ENCODE measurements around the gene AUTS2.

AUTS2 gene

DNA sequence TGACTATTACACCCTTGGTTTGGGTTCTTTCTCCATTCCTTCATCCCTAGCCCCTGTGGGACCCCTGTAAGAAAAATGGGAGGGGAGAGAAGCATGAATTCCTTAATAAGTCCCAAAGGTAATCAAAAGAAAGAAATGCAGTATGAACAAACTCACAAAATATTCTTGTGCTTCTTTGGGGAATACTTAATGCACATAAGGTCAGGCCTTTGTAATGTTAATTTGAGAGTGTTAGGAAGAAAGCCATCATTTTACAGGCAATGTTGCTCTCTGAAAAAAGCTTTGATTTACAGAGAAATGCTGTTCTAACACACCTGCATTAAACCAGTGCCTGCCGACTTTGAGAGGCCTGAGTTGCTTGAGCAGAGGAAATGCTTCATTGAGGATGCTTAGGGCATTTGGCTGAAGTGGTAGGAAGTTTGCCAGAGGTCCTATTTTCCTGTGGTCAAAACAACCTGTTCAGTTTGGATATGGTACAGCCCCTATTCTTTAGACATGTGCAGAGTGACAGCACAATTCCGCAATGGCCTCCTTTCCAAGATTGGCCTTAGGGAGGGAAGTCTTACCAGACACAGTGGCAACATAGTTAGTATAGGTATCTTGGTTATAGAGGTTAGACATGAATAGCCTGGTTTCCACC lies 643.4 kb downstream of the AUTS2 start:
- whole genome bisulfite sequencing: 87% methylated on average over 2 of the region's 2 CpGs
- no peak overlapping the region for H3K4me3 ChIP-seq (ENCODE audit: low read length)
- no peak overlapping the region for H3K27ac ChIP-seq (ENCODE audit: low read depth, low read length)
- no peak overlapping the region for H3K9ac ChIP-seq (ENCODE audit: low read depth, low read length)
- no peaks in the 10 kb centered on the region for H3K36me3 ChIP-seq (ENCODE audit: insufficient read depth, low read length)
- no peaks in the 10 kb centered on the region for H3K9me3 ChIP-seq (ENCODE audit: insufficient read depth, low read depth, low read length)
- peaks cover 14% of the 10 kb centered on the region; the same call in 1 of the 2 replicates for H3K4me1 ChIP-seq (ENCODE audit: insufficient read depth, low read length)
- H3K27me3 ChIP-seq (ENCODE audit: insufficient read depth, low read length): no peaks in the 10 kb centered on the region

DNA sequence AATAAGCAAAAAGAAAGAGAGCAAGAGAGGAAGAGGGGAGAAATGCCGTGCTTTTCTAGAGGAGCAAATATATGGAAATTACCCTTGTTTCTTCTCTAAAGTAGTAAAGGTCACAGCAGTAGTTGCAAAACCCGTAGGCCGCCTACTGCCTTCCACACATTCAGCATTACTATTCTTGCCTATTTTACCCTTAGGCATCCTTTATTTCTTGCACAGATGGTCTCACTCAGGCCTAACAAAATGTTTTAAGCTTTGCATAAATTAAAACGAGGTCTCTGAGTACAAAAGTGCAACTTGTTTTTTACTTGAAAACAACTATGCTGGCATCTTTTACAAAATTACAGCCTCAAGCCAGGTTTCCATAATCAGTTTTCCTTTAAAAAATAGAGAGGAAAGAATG lies 644.6 kb downstream of the AUTS2 start:
- Histone ChIP-seq H3K4me1 (ENCODE audit: insufficient read depth, low read length) (peaks cover 13% of the 10 kb centered on the region; the same call in 1 of the 2 replicates), H3K27me3 (ENCODE audit: insufficient read depth, low read length) (no peaks in the 10 kb centered on the region), H3K27ac (ENCODE audit: low read depth, low read length) (no peak overlapping the region), H3K9me3 (ENCODE audit: insufficient read depth, low read depth, low read length) (no peaks in the 10 kb centered on the region), H3K9ac (ENCODE audit: low read depth, low read length) (no peak overlapping the region), H3K4me3 (ENCODE audit: low read length) (no peak overlapping the region), H3K36me3 (ENCODE audit: insufficient read depth, low read length) (no peaks in the 10 kb centered on the region)
- WGBS: 89% methylated on average over 4 of the region's 4 CpGs

DNA sequence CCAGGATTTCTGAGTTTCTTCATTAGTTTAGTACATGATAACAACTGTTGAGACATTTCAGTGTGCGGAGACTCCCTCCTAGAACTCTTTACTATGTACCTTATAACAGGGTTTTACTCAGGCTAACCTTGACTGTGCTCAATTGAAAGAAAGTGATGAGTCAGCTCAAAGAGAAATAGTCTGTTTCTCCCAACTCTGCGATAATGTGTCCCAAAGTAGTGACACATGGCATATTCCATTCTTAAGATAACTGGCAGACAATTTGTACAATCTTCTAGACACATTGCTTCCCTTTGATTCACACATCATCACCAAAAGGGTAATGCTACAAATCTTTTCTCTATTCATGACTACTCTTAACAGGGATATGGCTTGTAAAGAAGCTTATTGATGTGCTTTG lies 645.2 kb downstream of the AUTS2 start:
- Histone ChIP-seq H3K4me3 (ENCODE audit: low read length) (no peak overlapping the region), H3K9ac (ENCODE audit: low read depth, low read length) (no peak overlapping the region), H3K27me3 (ENCODE audit: insufficient read depth, low read length) (no peaks in the 10 kb centered on the region), H3K27ac (ENCODE audit: low read depth, low read length) (no peak overlapping the region), H3K36me3 (ENCODE audit: insufficient read depth, low read length) (no peaks in the 10 kb centered on the region), H3K4me1 (ENCODE audit: insufficient read depth, low read length) (peaks cover 8% of the 10 kb centered on the region; the same call in 1 of the 2 replicates), H3K9me3 (ENCODE audit: insufficient read depth, low read depth, low read length) (no peaks in the 10 kb centered on the region; the same call in 1 of the 2 replicates)
- 96% methylated on average over 2 of the region's 2 CpGs for WGBS

DNA sequence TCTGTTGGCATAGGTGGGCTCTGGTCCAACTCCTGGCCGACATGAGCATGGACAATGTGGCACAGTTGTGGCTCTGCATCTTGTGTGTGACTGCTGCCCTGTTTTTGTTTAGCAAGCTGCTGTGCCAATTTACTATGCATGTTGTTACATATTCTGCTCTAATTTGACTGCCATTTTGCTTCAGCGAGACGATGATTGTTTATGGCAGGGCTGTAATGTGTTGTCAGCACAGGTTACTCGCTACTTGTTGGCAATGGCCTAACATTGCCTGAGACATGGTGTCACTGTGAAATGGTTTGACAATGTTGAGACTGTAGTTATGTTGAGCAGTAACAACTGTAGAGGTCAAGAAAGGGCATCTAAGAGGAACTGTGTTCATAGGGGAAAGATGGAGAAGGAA lies 659.6 kb downstream of the AUTS2 start:
- Histone ChIP-seq H3K27me3 (ENCODE audit: insufficient read depth, low read length) (no peaks in the 10 kb centered on the region), H3K9me3 (ENCODE audit: insufficient read depth, low read depth, low read length) (no peaks in the 10 kb centered on the region), H3K9ac (ENCODE audit: low read depth, low read length) (no peak overlapping the region), H3K4me1 (ENCODE audit: insufficient read depth, low read length) (no peaks in the 10 kb centered on the region), H3K27ac (ENCODE audit: low read depth, low read length) (no peak overlapping the region), H3K36me3 (ENCODE audit: insufficient read depth, low read length) (no peaks in the 10 kb centered on the region), H3K4me3 (ENCODE audit: low read length) (no peak overlapping the region)
- 94% methylated on average over 4 of the region's 4 CpGs for WGBS

DNA sequence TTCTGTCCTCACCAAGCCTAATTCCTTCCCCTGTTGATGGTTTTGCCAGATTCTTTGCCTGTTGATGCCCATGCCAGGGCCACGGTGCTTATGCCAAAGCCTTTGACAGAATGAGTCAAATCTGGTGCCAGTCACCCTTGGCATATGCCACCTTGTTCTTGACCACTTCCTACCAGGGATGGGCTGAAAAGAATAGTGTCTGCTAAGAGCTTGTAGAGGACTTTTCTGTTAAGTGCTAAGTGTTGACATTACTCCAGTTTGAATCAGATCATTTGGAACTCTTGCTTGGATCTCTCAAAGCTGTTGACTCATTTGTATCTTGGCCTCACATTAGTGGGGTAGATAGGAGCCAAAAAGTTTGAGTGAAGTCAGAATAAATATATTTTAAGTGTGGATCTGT lies 661.2 kb downstream of the AUTS2 start:
- no peak overlapping the region for H3K4me3 ChIP-seq (ENCODE audit: low read length)
- H3K9ac ChIP-seq (ENCODE audit: low read depth, low read length): no peak overlapping the region
- no peaks in the 10 kb centered on the region for H3K4me1 ChIP-seq (ENCODE audit: insufficient read depth, low read length)
- no peak overlapping the region for H3K27ac ChIP-seq (ENCODE audit: low read depth, low read length)
- H3K9me3 ChIP-seq (ENCODE audit: insufficient read depth, low read depth, low read length): no peaks in the 10 kb centered on the region
- H3K36me3 ChIP-seq (ENCODE audit: insufficient read depth, low read length): no peaks in the 10 kb centered on the region
- H3K27me3 ChIP-seq (ENCODE audit: insufficient read depth, low read length): no peaks in the 10 kb centered on the region
- 95% methylated on average over 1 of the region's 1 CpG for whole genome bisulfite sequencing

DNA sequence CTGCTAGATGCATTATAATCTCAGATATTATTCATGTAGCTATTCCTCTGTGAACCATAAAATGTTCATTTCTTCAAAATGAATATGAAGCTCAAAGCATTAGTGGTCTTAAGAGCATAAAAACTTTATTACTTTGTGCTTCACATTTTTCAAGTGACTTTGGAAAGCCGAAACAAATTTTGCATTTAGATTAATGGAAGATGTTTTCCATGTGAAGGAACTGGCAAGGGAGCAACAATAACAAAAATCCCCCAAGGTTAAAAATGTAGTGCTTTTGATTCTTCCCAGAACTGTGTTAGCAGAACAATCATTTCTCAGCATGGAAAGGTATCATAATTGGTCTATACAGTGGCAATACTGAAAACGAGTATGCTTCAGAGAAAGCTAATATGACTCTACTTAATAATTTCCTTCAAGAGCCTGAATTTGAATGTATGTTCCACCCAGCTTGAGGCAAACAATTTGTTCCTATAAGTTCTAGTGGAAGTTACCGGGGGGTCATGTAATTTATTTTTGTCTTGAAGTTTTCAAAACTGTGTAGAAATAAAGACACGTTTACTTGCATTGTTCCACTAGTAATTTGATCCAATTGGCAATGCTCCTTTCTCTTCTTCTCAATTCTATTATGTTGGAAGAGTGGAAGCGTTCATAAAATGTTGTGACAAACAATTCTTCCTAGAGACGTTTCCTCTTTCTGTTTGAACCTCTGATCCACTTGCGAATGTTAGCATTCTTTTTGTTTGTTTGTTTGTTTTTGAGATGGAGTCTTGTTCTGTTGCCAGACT lies 665.4 kb downstream of the AUTS2 start:
- no peaks in the 10 kb centered on the region for H3K9me3 ChIP-seq (ENCODE audit: insufficient read depth, low read depth, low read length)
- WGBS: 93% methylated on average over 7 of the region's 7 CpGs

DNA sequence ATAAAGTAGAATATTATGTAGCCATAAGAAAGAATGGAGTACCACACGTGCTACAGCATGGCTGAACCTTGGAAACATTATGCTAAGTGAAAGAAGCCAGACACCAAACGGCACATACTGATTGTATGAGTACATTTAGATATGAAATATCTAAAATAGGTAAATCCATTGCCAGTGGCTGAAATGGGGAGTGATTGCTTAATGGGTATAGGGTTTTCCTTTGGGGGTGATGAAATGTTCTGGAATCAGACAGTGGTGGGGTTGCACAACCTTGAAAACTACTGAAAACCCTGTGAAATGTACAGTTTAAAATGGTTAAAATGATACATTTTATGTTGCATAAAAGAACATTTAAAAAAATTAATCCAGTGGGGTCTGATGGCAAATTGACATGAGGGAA lies 667.9 kb downstream of the AUTS2 start:
- Histone ChIP-seq H3K27me3 (ENCODE audit: insufficient read depth, low read length) (no peaks in the 10 kb centered on the region), H3K9ac (ENCODE audit: low read depth, low read length) (no peak overlapping the region), H3K4me3 (ENCODE audit: low read length) (no peak overlapping the region), H3K27ac (ENCODE audit: low read depth, low read length) (no peak overlapping the region), H3K9me3 (ENCODE audit: insufficient read depth, low read depth, low read length) (no peaks in the 10 kb centered on the region), H3K4me1 (ENCODE audit: insufficient read depth, low read length) (peaks cover 21% of the 10 kb centered on the region), H3K36me3 (ENCODE audit: insufficient read depth, low read length) (no peaks in the 10 kb centered on the region)
- WGBS: 89% methylated on average over 2 of the region's 2 CpGs

More for the DNA sequence above, 665.4 kb downstream of the AUTS2 start:
- Histone ChIP-seq H3K9ac (ENCODE audit: low read depth, low read length) (no peak overlapping the region), H3K4me1 (ENCODE audit: insufficient read depth, low read length) (peaks cover 12% of the 10 kb centered on the region), H3K4me3 (ENCODE audit: low read length) (no peak overlapping the region), H3K27ac (ENCODE audit: low read depth, low read length) (no peak overlapping the region), H3K36me3 (ENCODE audit: insufficient read depth, low read length) (no peaks in the 10 kb centered on the region), H3K27me3 (ENCODE audit: insufficient read depth, low read length) (no peaks in the 10 kb centered on the region)

DNA sequence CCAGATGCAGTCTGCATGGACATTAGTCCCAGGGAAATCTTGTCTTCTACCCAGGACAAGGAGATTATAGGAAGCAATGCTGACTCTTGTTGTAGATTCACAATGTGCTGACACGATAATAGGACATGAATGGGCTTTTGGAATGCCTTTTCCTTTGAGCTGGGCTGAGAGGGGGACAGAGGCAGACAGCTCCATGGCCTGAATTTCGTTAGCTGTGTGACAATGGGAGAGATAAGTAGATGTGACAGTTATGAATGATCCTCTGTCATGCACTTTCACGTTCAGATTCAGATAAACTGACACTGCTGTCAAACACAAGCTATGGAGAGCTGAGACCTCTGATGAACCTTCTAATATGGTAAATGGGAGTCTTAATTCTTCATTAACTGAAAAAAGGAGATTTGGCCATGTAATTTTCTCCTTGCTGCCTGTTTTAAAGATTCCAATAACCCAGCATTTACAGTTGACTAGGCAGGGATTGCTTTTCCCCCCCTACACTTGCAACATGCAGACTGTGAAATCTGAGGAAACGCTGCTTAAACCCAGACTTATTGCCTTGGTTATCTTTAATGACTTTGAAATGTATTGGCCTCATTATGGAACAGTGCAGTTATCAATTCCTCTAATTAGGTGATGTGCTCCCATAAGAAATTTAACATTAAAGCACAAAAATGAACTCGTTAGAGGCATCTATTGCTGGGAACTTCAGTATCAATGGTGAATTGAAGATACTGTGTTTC lies 669.3 kb downstream of the AUTS2 start:
- H3K36me3 ChIP-seq (ENCODE audit: insufficient read depth, low read length): no peaks in the 10 kb centered on the region
- H3K27ac ChIP-seq (ENCODE audit: low read depth, low read length): no peak overlapping the region
- 77% methylated on average over 5 of the region's 5 CpGs for WGBS
- H3K27me3 ChIP-seq (ENCODE audit: insufficient read depth, low read length): no peaks in the 10 kb centered on the region
- H3K9me3 ChIP-seq (ENCODE audit: insufficient read depth, low read depth, low read length): no peaks in the 10 kb centered on the region
- no peak overlapping the region for H3K9ac ChIP-seq (ENCODE audit: low read depth, low read length)
- H3K4me1 ChIP-seq (ENCODE audit: insufficient read depth, low read length): peaks cover 21% of the 10 kb centered on the region
- H3K4me3 ChIP-seq (ENCODE audit: low read length): no peak overlapping the region

DNA sequence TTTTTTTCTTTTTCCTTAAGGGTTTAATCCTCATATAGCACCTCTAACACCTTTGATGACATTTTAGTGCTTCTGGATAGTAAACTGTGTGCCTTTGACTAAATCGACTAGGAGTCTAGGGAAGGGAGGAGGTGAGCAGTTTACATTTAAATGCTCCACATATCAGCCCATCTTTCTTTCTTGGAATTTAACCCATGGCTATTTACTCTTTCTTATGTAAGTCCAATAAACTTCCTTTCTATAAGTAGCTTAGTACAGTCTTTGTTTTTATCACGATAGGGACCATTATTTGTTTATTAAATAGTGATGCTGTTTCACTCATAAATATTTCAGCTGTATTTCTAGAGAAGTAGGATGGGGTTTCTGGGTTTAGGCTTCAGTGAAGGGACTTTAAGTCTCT lies 669.9 kb downstream of the AUTS2 start:
- Histone ChIP-seq H3K27ac (ENCODE audit: low read depth, low read length) (no peak overlapping the region), H3K4me1 (ENCODE audit: insufficient read depth, low read length) (peaks cover 21% of the 10 kb centered on the region), H3K9ac (ENCODE audit: low read depth, low read length) (no peak overlapping the region), H3K4me3 (ENCODE audit: low read length) (no peak overlapping the region), H3K36me3 (ENCODE audit: insufficient read depth, low read length) (no peaks in the 10 kb centered on the region), H3K9me3 (ENCODE audit: insufficient read depth, low read depth, low read length) (no peaks in the 10 kb centered on the region), H3K27me3 (ENCODE audit: insufficient read depth, low read length) (no peaks in the 10 kb centered on the region)
- no CpG with 5 or more reads among the region's 2 CpGs for WGBS

DNA sequence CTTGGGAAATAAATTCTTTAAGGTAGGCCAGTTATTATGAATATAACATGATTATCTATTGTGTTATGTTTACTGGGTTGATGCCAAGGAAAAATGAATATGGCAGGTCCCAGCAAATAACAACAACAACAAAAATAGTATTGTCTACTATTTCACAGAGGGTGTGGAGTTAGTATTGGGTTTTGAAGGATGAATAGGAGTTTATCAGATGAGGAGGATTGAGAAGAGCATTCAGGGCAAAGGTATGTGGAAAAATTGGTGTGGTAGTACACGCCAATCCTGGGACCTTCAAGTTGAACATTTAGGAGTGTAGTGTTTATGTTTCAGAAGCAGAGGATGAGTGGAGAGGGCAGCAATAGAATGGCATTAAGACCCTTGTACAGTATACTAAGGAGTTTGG lies 671.9 kb downstream of the AUTS2 start:
- Histone ChIP-seq H3K9me3 (ENCODE audit: insufficient read depth, low read depth, low read length) (no peaks in the 10 kb centered on the region), H3K4me1 (ENCODE audit: insufficient read depth, low read length) (peaks cover 21% of the 10 kb centered on the region), H3K27me3 (ENCODE audit: insufficient read depth, low read length) (no peaks in the 10 kb centered on the region), H3K9ac (ENCODE audit: low read depth, low read length) (no peak overlapping the region), H3K4me3 (ENCODE audit: low read length) (no peak overlapping the region), H3K36me3 (ENCODE audit: insufficient read depth, low read length) (no peaks in the 10 kb centered on the region), H3K27ac (ENCODE audit: low read depth, low read length) (no peak overlapping the region)
- WGBS: 97% methylated on average over 1 of the region's 1 CpG

DNA sequence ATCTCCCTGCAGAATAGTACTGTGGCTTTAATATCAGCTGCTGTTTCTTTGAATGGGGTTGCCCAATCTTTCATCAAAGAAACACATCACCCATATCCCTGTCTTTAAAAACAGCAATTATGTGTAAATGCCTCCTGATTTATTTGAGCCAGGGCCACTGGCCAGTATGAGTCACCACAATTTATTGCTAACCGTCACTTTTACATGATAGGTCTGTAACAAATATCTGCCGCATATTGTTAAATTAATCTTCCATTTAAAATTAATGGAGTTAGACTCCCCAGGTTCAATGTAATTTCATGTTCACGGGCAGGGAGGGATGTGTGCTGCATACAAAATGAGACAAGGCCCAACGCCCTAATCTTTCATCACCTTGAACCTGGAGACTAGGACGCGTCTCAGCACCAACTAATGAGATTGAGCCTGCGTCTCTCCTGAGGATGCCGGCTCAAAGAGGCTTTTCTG lies 673.4 kb downstream of the AUTS2 start:
- peaks cover 21% of the 10 kb centered on the region for H3K4me1 ChIP-seq (ENCODE audit: insufficient read depth, low read length)
- no peaks in the 10 kb centered on the region for H3K27me3 ChIP-seq (ENCODE audit: insufficient read depth, low read length)
- no peak overlapping the region for H3K4me3 ChIP-seq (ENCODE audit: low read length)
- H3K36me3 ChIP-seq (ENCODE audit: insufficient read depth, low read length): no peaks in the 10 kb centered on the region
- H3K27ac ChIP-seq (ENCODE audit: low read depth, low read length): no peak overlapping the region
- H3K9me3 ChIP-seq (ENCODE audit: insufficient read depth, low read depth, low read length): no peaks in the 10 kb centered on the region
- WGBS: 95% methylated on average over 8 of the region's 8 CpGs
- H3K9ac ChIP-seq (ENCODE audit: low read depth, low read length): no peak overlapping the region
